Esophagus squamous epithelium (tissue), 4 donors: ENCODE measurements around the gene PNCK.

Experiments
- POLR2A ChIP-seq, 4 donors: fragments of 450-650 bp; IDR thresholded peaks; one replicate each; pipeline ENCODE4 v1.6.1; 2017; ENCODE audit warnings: antibody characterized with exemption in 4 of 4, mild to moderate bottlenecking in 4 of 4, moderate library complexity in 3 of 4
- TF ChIP-seq, protein P1 (sequence below), 6 experiments: fragments of 450-650 bp in 4 of 6; fragments of 200-600 bp in 2 of 6; sonication (generic) in 2 of 6; IDR thresholded peaks; one replicate each; pipeline ENCODE4 v1.5.1; 2016 to 2019; ENCODE audit warnings: antibody characterized with exemption in 6 of 6, mild to moderate bottlenecking in 4 of 6, moderate library complexity in 4 of 6

DNA sequence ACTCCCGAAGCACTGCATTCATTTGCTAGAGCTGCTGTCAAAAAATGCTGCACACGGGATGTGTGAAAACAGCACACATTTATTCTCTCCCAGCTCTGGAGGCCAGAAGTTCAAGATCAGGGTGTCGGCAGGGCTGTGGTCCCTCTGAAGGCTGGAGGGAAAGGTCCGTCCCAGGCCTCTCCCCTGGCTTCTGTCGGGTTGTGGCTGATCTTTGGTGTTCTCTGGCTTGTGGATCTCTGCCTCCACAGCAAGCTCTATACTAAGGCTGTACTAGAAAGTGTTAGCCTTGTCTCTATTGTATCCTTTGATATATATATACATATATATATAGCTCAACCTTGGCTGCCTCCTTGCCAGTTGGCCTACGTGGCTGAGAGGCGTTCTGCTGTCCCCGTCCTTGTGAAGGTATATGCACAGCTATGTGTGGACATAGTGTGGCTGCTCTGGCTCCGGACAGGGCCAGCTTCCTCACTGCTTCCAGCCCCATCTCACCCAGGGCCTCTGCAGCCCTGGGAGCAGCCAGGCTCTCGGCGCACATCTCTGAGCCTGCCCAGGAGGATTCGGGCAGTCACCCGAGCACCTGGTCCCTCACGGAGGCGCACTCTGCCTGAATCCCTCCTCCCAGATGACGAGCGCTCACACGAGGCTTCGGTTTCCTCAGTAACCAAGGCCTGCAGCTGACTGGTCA is 41.6 kb downstream of the PNCK start:
- TF ChIP-seq, protein P1, sequence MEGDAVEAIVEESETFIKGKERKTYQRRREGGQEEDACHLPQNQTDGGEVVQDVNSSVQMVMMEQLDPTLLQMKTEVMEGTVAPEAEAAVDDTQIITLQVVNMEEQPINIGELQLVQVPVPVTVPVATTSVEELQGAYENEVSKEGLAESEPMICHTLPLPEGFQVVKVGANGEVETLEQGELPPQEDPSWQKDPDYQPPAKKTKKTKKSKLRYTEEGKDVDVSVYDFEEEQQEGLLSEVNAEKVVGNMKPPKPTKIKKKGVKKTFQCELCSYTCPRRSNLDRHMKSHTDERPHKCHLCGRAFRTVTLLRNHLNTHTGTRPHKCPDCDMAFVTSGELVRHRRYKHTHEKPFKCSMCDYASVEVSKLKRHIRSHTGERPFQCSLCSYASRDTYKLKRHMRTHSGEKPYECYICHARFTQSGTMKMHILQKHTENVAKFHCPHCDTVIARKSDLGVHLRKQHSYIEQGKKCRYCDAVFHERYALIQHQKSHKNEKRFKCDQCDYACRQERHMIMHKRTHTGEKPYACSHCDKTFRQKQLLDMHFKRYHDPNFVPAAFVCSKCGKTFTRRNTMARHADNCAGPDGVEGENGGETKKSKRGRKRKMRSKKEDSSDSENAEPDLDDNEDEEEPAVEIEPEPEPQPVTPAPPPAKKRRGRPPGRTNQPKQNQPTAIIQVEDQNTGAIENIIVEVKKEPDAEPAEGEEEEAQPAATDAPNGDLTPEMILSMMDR (IDR thresholded peaks at IDR 0.05) = no peak
- no peak for TF ChIP-seq POLR2A (IDR thresholded peaks at IDR 0.05)
